Body of pancreas (tissue), 4 donors: ENCODE data around the gene FA2H.

Source experiments
- CTCF ChIP-seq, 7 experiments: fragments of 450-650 bp in 4 of 7; fragments of 200-600 bp in 3 of 7; sonication (generic) in 3 of 7; IDR thresholded peaks; one replicate each; pipeline ENCODE4 v1.5.1; 2016 to 2019; ENCODE audit warnings: antibody characterized with exemption in 7 of 7
- POLR2A ChIP-seq, 3 donors: fragments of 450-650 bp; IDR thresholded peaks; one replicate each; pipeline ENCODE4 v1.6.1; 2016; ENCODE audit warnings: antibody characterized with exemption in 3 of 3, mild to moderate bottlenecking in 2 of 3

GRCh38 chr16:74795104-74795503, 20.5 kb upstream of the FA2H start:
- no peak for TF ChIP-seq CTCF (IDR thresholded peaks at IDR 0.05)
- no peak for TF ChIP-seq POLR2A (IDR thresholded peaks at IDR 0.05)
